GM10266 (cell line): ENCODE data around the gene GPSM1.

Experiments used
- DNase-seq: peaks from one replicate; pipeline ENCODE4 v3.0.0; 2012; ENCODE audit errors: extremely low spot score
- TF ChIP-seq, protein P1 (sequence below): IDR thresholded peaks from 2 replicates; pipeline ENCODE4 v1.5.1; 2012; ENCODE audit warnings: mild to moderate bottlenecking, low read depth; ENCODE audit not compliant: control insufficient read depth, insufficient read depth; ENCODE audit errors: missing control alignments

Gene GPSM1

DNA sequence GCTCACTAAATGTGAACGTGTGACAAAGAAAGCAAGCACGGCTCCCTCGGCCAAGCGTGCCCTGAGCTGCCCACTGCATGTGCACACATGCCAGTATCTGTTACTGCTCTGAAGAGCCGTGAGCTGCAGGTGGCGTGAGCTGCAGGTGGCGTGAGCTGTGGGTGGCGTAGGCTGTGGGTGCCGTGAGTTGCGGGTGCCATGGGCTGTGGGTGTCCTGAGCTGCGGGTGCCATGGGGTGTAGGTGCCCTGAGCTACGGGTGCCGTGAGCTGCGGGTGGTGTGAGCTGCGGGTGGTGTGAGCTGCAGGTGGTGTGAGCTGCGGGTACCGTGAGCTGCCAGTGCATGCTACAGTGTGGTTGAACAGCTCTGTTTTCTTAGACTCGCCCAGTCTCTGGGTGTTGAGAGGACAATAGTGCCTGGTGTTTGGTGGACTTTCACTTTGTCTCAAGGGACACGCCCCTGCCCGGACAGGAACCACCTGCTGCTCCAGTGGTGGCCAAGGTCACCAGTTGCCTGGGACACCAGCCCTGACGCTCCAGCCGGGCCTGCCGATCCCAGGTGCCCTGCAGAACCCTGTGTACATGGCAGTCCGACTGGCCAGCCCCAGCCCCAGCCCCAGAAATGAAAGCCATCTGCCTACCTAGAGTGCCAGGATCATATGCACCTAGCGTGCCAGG, 30.2 kb upstream of the GPSM1 start:
- TF ChIP-seq, protein P1, sequence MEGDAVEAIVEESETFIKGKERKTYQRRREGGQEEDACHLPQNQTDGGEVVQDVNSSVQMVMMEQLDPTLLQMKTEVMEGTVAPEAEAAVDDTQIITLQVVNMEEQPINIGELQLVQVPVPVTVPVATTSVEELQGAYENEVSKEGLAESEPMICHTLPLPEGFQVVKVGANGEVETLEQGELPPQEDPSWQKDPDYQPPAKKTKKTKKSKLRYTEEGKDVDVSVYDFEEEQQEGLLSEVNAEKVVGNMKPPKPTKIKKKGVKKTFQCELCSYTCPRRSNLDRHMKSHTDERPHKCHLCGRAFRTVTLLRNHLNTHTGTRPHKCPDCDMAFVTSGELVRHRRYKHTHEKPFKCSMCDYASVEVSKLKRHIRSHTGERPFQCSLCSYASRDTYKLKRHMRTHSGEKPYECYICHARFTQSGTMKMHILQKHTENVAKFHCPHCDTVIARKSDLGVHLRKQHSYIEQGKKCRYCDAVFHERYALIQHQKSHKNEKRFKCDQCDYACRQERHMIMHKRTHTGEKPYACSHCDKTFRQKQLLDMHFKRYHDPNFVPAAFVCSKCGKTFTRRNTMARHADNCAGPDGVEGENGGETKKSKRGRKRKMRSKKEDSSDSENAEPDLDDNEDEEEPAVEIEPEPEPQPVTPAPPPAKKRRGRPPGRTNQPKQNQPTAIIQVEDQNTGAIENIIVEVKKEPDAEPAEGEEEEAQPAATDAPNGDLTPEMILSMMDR = no peak
- no peak for DNase-seq

DNA sequence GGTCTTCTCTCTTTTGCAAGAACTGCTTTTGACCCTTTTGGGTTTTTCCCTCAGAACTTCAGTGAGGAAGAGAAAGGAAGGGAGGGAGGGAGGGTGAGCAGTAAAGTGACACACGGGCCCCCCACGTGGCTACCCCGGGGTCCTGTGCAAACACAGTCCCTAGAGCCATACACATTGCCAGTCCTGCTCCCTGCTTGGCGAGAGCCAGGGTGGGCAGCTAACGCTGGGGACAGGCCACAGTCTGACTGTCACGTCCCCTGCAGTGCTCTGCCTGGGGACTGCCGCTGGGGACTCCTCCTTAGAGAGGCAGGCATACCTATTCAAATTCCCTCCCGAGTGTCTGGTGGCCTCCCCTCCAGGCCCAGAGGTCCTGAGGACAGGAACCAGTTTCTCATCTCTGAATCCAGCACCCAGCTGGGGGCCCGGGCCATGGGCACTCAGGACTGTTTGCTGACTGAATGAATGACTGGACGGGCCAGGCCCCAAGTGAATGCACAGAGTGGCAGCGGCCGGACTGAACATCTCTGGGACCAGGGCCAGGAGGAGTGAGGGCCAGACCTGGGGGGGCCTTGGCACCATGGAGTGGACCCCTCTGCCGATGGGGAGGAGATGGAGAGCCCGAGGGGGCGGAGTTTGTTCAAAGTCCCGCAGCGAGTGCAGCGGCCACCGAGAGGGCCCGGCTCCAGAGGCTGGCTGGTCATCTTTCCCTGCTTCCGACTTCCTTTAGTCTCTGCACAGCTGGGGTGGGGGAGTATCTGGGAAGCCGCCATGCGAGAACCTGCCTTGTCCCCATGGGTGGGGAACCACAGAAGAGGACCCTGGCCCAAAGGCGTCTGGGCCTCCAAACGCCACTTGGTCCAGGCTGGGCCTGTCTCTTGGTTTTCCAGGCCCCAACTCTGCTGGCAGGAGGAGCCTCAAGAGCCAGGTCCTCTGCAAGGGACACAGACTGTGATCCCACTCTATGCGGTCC, 29.3 kb upstream of the GPSM1 start:
- TF ChIP-seq, protein P1 = no peak

DNA sequence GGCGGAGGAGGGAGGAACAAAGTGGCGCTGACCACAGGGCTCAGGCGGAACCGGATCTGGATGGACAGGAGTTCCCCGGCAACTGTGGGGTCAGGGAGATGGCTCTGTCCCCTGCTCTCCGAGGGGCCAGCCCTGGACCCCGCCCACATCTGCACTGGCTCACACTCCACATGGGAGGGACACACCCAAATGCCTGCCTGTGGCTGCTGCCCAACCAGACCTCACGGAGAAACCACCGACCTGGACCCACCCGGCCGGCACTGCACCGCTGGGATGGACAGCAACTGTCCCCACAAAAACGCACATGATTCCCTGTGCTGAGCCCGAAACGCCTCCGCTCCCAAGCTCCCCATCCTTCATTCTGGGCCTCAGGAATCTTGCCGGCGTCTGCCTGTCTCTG, 28.2 kb upstream of the GPSM1 start:
- no peak for DNase-seq
- TF ChIP-seq, protein P1 = no peak

More for the DNA sequence above, 29.3 kb upstream of the GPSM1 start:
- DNase-seq = no peak

DNA sequence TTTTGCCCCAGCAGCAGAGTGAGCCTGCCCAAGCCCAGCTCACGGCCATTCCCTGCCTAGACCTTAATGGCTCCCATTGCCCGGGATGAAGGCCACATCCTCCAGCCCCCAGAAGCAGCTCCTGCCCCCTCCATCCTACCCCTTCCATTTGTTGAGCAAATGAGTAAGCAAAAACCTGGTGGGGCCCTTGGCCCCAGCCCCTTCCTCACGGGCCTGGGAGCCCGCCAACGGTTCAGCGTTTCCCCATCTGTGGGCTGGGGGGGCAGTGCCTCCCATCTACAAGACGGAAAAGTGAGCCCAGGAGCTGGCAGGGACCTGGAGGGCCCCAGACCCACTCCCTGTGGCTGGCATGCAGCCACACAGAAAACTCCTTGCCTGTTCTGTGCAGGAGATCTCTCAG, 27.8 kb upstream of the GPSM1 start:
- TF ChIP-seq, protein P1 = no peak

DNA sequence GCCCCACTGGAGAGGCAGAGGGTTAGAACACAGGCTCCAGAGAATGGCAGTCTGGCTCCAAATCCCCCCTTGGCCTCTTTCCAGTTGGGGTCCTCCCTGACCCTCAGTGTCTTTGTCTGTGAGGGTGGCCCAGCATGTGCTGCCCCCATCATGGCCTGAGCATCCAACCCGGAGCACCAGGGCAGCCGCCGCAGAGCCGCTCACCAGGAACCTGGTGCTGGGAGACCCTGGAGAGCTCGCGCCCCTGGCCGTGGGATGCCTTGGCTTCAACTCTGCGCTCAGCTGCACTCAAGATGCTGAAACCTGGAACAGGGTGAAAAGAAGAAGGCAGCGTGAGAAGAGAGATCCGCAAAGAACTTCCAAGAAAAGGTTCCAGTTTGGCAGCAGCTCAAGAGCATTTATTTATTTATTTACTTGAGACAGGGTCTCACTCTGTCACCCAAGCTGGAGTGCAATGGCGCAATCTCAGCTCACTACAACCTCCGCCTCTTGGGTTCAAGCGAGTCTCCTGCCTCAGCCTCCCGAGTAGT, 27.3 kb upstream of the GPSM1 start:
- no peak for DNase-seq
- TF ChIP-seq, protein P1 = no peak

More for the DNA sequence above, 27.8 kb upstream of the GPSM1 start:
- no peak for DNase-seq

DNA sequence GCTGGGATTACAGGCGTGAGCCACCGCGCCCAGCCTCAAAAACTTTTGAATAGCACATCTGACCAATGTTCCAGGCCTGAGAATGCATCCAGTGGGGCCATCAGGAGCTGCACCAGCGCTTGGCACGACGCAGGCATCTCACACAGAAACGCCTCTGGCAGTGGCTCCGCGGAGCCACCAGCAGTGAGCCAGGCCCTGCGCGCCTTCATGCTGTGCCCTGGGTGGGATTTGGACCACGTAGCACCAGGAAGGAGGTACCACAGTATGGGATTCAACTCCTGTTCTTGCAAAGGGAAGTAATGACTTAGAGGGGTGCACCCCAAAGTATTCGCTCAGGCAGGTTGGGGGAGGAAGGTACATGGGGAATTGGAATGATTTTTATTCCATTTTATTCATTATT, 26.5 kb upstream of the GPSM1 start:
- no peak for DNase-seq
- TF ChIP-seq, protein P1 = no peak
